Activated CD8-positive, alpha-beta memory T cell treated with anti-CD3 and anti-CD28 coated beads, Interleukin-2, amount 50 U/mL, for 4 hours (primary cell): ENCODE measurements around the gene INTS11.
A peak's percentile ranks its signal among the peaks of the same experiment; 100 is the strongest.
"Not testable (repeated sequence)": the region's sequence is repeated elsewhere in the genome, so short reads cannot be mapped to it uniquely, and the experiment has no call there.

Experiments
- DNase-seq: peaks from one replicate; pipeline ENCODE4 v3.0.0-alpha.2; 2020

Gene INTS11

DNA sequence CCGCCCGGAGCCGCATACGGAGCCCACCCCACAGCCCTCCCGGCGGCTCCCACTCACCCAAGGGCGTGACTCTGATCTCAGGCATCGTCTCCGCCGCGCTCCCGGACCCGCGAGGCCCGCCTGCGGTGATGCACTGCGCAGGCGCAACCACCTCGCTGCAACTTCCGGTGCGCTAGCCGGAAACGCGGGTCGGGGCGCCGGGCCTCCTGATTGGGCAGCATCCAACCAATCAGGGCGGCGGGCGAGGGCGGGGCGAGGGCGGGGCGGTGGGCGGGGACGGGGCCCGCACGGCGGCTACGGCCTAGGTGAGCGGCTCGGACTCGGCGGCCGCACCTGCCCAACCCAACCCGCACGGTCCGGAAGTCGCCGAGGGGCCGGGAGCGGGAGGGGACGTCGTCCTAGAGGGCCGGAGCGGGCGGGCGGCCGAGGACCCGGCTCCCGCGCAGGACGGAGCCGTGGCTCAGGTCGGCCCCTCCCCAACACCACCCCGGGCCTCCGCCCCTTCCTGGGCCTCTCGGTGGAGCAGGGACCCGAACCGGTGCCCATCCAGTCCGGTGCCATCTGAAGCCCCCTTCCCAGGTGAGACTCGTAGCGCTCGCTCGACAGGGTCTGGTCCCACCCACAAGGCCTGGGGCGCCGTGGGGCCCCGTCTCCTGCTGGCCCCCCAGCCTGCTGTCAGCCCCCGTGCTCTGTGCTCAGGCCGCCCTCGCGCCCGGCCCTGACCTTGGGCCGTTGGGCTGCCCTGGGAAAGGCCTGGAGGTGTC is at the start of gene INTS11, which contains the start of gene CPTP:
INTS11 (minus strand) TSS at position 137 of the 764 bp plus-strand sequence; CDS start at position 85, 52 bp downstream.
CPTP (plus strand) TSS at position 279 of the 764 bp plus-strand sequence. CDS start 2,109 bp downstream, outside the sequence.
- peak; percentile 96 for DNase-seq

DNA sequence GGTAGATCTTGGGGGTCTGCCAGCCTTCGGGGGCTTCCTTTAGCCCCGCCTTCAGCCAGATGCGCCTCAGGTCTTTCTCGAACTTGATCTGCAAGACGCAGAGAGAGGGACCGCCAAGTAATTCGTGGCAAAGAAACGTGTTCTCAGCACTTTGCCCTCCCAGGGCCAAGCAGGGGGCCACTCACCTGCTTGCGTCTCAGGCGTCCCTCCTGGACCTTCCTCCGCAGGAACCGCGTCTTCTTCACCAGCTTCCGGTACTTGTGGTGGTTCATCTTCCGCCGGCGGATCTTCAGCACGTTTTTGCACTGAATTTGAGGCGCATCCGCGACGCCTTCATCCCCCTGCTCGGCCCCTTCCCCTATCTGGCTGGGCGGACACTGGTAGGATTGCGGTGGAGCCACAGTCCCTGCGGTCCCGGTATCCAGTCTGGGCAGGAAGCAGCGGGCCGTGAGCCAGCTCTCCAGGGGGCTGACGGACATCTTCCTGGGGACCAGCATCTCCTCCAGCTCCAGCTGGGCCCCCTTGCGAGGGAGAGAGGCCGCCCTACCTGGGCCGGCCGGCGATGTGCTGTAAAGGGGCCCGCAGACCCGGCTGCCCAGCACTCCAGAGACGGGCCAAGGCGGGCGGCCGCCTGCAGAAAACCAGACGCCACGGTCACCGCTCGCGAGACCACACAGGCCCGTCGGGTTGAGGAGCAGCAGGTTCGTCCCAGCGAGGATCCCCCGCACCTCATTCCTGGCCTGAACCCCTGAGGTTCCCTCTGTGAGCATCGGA is 49.5 kb upstream of the INTS11 start:
- DNase-seq = no peak

DNA sequence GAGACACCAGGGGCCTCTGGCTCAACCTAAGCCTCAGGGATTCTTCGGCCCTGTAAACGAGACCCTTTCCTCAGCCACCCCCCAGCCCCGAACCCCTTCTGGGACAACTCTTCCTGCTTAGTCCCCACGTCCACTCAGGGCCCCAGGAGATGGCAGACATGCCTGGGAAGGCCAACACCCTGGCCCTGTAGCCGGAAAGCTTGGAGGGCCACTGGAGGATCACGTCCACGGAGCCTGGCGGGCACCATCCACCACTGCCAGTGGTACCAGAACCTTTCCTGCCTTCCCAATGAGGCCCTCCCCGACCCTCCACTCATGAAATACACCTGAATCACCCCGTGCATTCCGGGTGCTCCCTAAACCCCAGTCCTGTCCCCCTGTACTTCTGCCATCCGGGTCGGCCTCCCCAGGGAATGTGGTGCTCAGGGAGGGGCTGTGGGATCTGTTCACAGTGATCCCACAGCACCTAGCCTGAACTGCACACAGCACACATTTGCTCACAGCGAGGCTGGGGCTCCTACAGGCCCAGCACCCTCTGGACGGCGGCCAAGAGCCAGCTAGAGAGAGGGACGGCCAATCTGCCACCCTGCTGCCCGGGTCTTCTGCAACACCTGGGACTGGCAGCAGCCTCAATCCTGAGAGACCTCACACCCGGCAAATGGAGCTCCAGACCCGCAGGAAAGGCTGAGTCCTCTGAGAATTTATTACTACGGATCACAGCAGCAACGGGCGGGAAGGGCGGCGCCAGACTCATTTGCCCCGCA is 48.8 kb upstream of the INTS11 start:
- DNase-seq = no peak

DNA sequence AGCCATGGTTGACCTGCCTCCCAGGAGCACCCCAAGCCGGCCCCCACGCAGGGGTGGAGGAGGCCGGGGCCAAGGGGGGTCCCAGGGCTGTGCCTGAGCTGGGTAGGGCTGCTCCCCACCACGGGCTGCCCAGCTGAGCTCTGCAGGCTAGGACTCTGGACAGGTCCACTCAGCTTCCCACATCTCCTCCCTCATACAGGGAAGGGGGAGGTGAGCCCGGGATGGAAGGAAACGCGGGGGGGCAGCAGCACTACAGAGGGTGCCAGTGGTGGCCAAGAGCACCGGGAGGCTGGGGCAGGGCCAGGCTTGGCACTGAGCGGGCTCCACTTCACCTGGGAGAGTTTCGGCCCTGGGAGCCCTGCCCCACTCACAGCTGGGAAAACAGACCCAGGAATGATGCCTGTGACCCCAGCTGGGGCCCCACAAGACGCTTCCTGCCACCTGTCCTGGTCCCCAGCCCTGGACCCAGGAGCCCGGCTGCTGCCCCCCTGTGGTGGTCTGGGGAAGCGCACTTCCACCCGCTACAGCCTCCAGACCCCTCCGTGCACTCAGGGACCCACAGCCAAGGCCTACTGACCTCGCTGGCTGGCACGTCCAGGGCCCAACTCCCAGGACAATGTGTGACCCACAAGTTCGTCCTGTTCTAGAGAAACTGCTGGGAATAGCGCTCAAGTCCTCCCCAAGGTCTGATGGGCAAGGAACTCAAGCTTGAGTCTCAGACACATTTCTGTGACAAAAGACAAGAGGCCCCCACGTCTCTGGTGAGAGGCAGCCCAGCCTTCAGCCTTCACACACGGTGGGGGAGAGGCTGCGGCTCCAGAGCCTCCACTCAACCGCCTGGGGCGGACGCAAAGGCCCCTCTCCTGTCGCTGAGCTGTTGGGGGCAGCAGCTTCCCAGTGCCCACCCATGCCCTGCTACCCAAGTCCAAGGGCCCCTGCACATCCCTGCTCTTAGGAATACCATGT is 47.6 kb upstream of the INTS11 start:
- DNase-seq = peak; percentile 80

DNA sequence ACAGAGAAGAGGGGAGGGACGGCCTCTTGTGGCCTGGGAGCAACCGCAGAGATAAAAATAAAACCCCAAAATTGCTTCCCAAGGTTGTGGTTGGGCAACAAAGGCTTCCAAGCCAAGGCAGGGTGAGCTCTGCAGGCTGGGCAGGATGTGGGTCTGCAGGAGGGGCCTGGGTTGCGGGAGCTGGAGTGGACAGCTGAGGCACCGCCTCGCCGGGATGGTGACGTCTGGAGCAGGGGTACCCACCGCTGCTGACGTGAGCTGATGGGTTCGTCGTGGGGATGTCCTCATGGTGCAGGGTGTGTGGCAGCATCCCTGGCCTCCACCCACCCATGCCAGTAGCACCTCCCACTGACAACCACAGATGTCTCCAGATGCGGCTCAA is 46.9 kb upstream of the INTS11 start:
- DNase-seq = peak; percentile 50

DNA sequence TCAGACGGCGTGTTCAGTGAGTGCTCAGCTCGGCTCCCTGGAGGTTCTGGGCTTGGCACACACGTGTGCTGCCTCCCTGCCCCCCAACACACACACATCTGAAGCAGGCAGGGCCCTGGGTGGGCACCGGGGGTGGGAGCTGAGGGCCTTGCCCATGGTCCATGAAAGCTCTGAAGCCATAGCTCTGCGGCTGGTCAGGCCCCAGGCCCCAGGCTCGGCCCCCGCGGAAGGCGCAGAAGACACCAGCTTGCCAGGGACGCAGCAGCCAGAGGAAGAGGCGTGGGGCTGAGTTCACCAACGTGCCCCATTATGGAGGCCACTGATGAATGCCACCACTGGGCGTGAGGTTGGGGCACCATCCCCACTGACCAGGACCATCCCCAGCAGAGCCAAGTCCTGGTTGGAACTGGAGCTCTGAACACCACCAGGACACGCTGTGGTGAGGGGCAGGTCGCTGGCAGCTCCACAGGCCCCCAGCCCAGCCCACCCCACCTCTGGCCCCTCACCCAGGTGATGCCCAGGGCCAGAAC is 46.4 kb upstream of the INTS11 start:
- DNase-seq = no peak

DNA sequence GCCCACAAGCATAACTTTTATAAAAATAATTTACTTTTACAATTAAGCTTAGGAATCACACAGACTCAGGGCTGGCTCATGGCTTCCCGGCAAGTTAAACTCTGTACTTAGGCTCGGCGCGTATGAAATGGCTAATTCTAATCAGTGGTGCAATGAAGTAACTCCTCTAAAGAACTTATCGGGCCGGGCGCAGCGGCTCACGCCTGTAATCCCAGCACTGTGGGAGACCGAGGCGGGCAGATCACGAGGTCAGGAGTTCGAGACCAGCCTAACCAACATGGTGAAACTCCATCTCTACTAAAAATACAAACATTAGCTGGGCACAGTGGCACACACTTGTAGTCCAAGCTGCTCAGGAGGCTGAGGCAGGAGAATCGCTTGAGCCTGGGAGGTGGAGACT is 45.6 kb upstream of the INTS11 start:
- DNase-seq = not testable (repeated sequence)

DNA sequence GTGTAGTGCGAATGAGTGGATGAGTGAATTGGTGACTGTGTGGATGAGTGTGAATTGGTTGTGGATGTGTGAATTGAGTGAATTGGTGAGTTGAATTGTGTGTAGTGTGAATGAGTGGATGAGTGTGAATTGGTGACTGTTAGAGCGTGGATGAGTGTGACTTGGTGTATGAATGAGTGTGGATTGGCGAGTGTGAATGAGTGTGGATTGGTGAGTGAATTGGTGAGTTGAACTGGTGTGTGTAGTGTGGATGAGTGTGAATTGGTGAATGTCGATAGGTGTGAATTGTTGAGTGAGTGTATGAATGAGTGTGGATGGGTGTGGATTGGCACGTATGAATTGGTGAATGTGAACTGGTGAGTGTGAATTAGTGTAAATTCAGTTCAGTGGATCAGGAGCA is 42.9 kb upstream of the INTS11 start:
- DNase-seq = no peak

DNA sequence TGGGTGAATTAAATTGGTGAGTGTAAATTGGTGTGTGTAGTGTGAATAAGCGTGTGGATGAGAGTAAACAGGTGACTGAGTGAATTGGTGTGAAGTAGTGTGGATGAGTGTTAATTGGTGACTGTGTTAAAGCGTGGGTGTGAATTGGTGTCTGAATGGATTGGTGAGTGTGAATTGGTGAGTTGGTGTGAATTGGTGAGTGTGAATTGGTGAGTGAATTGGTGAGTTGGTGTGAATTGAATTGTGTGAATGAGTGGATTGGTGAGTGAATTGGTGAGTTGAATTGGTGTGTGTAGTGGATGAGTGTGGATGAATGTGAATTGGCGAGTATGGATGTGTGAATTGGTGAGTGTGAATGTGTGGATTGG is 42.2 kb upstream of the INTS11 start:
- no peak for DNase-seq

DNA sequence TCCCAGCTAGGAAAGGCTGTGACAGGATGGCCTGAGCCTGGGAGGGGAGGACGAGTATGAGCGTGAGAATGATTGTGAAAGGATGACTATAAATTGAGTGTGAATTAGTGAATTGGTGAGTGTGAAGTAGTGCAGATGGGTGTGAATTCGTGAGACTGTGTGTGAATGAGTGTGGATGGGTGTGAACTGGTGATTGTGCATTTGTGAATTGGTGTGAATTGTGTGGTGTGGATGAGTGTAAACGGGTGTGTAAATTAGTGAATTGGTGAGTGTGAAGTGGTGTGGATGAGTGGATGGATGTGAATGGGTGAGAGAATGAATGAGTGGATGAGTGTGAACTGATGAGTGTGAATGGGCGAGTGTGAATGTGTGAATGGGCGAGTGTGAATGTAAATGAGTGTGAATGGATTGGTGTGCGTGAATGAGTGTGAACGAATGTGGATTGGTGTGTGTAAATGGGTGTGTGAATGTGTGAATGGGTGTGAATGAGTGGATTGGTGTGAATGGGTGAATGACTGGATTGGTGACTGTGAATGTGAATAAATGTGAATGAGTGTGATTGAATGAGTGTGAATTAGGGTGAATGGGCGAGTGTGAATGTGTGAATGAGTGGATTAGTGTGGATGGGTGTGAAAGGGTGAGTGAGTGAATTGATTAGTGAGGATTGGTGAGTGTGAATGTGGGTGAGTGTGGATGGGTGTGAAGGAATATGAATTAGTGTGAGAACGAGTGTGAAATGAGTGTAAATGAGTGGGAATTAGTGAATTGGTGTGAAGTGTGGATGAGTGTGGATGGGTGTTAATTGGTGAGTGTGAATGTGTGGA is 41.6 kb upstream of the INTS11 start:
- DNase-seq = no peak

DNA sequence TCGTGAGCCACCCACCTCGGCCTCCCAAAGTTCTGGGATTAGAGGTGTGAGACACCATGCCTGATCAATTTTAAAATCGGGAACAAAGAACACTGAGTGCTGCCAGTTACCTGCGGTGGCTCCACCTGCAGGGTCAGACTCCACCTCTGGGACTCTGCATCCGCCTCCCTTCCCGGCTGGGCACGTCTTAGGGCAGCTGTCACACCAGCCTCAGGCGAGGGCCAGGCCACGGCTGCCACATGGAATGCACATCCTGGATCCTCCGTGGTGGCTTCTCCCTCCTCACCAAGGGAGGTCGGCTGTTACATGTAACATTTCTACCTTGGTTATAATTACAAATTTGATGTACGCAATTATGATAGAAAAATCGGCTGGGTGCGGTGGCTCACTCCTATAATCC is 39.8 kb upstream of the INTS11 start:
- no peak for DNase-seq

DNA sequence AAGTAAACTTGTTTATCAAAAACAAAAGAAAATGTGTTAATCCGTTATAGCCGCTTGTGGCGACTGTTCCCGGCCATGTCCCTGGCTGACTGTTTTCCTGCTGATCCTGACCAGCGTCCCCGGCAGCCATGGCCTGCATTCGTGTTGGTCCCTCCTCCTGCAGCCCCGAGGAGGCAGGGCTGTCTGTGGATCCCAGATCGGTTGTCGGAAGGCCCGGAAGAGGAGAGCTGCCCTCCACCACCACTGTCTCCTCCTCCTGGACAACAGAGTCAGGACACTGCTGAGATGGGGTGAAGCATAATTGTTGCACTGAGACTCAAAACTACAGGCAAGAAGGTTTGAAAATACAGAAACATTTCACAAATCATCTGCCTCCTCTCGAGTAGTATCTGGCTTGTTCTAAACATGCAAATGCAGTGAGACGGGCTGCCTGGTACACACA is 37.5 kb upstream of the INTS11 start:
- DNase-seq = no peak

DNA sequence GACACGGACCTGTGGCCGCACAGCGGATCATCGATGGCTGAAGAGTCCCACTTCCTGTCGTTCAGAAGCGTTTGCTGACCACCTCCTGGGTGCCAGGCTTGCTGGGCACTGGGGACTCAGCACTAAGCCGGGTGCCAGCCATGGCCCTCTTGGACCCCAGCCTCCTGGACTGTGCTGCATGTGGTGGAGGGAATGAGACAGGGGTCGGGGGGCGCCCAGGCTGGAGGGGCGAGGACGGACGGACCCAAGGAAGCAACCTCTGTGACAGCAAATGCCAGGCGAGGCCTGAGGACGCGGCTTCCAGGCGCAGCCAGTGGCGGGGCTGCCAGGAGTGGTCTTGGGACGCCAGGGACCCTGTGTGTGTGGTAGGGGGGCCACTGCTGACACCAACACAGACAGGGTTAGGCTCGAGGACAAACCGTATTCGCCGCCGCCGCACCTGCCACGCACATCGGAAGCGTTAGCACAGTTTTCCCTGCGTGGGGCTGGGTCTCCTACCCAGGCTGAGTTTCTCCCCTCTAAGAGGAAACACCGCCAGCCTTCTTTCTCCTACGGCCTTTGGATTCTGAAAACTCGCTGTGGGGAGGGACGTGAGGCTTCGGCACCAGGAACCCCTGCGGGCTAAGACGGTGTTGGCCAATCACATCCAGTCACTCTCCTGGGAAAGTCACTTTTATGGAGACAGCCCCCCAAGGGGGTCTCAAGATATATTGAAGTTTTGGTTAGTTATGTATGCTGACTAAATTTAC is 36.9 kb upstream of the INTS11 start:
- no peak for DNase-seq

DNA sequence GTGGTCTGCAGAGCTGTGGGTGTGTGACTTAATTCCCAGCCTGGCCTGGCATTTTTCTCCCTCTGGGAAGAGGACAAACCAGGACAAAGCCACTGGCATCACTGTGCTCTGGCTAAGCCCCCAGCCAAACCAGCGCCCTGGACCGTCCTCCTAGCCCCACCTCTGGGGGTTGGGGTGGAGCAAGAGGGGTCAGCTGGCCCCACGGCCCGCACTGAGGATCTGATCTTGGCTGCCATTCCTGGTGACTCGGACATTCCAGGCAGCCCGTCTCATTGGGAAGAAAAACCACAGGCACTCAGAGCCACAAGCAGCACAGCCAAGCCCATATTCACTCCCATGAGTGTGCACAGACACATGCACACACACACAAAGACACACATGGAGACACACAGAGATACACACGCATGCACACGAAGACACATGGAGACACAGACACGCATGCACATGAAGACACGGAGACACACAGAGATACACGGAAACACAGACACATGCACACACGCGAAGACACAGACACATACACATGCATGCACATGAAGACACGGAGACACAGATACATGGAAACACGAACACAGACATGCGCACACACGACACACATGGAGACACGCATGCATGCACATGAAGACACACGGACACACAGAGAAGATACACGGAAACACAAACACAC is 36.2 kb upstream of the INTS11 start:
- no peak for DNase-seq

DNA sequence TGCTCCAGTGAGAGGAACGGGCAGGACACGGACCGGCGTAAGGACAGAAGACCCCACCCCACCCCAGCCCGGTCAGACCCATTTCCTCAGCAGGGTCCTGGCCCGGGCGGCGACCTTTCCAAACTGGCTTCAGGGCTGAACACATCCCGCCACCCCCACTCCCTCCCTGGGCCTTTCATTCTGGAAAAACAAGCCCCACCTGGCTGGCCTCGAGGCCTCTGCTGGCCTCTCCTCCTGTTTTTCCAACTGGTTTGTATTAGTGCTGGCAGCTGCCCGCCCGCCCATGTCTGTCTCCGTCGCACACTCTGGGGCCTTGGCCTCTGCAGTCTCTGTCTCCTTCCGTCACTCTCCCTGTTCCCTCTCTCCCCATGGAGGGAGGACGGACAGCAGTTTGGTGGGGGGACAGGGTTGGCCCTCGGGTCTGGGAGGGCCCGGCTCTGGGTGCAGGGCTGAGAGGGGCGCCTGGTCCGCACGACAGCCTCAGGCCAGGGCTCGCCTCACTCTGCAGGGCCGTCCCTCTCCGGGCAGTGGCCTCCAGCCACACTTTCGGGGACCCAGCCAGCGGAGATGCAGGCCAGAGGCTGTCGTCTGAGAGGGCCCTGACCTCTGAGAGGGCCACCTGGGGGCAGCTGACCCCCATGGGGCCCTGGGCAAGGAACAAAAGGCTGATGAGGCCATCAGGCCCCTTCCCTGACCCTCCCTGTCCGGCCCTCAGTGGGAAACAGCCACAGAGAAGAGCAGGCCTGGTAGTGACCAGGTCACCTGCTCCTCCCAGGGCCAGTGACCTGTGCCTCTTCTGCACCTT is 35.4 kb upstream of the INTS11 start:
- DNase-seq = no peak

DNA sequence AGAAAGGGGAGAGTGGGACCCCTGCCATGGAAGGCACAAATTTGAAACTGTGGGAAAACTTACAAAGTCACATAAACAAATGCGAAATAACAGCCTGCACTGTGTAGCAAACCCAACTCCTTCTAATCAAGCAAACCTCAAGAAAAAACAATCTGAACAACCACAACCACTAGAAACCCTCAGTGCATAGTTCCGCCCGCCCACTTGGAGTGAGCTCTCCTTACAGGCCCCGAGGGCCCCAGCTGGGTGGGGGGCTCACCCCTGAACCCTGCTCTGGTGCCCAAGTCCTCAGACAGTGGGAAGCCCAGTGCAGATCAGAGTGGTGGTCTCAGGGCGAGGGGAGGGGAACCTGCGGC is 34.8 kb upstream of the INTS11 start:
- DNase-seq = peak; percentile 25

DNA sequence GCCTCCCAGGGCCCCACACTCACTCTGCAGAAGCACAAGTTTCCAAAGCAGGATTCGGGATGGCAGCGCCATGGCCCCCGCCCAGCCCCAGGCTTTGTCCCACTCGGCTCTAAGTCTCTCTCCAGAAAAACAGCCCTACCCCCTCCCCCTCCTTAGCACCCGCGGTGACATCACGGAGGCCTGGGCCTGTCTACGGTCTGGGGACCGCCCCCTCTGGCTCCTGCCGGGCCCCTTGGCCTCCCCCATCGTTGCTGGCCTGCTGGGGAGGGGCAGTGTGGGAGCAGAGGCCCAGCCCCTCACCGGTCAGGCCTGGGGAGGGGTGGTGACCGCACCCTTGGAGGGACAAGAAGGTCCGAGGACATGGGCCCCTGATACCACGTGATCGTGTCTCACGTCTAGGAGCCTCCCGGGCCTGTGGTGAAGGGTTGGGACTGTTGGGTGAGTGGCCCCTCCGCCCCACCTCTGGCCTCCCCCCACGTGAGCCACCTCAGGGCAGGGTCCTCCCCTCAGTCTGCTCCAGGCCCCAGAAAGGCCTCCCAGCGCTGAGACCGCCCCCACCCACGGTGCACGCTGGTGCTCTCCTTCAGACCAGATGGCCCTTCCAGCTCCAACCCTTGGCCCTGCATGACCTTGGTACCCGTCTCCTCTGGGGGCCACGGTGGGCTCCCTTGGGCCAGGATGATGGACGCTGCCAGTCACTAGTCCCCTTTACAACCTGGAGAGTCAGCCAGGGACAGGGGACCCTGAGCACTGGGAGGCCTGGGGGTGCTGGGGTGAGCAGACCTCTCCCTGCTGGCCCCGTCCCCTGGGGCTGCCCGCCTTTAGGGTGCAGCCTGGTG is 34.2 kb upstream of the INTS11 start, which contains the start of gene MXRA8:
MXRA8 (minus strand) TSS at position 123 of the 839 bp plus-strand sequence; CDS start at position 72, 51 bp downstream.
- peak; percentile 14 for DNase-seq
